ENCODE data around the gene RAD52.

Gene RAD52

GRCh38 chr12:949453-950191, at the start of gene RAD52:
Gene RAD52 (minus strand): TSS chr12:949694. CDS start chr12:933058, 16,636 bp downstream.
- DNase-seq (ENCODE audit: low read depth in 2 of 2), result peak; percentile 93 to 95

DNA sequence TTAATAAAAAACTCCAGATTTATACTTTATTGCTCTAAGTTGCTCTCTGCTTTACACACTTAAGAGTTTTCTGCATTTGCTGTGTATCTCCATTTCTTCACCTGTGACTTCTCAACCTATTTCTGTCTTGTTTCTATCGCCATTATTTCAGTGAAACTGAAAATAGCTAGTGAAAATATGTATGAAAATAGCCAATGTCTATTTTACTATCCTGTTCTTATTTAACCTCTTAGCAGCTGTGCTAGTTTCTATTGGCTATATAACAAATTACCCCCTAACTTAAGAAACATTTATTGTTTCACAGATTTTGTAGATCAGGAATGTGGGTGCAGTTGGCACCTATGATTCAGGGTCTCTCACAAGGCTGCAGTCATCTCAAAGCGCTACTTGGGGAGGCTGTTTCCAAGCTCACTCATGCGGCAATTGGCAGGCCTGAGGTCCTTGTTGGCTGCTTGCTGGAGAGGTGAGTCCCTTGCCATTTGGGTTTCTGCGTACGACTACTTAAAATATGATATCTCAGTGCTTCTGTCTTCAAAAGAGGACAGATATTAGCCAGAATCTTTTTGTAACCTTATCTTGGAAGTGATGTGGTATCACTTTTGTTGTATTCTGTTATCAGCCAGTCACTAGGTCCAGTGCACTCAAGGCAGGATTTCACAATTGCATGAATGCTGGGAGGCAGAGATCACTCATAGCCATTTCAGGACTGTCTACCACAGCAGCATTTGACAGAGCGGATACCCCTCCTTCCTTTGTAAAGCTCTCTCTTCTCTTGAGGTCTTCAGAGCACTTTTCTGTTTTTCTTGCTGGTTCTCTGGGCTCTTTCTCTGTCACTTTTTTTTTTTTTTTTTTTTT, 48.8 kb upstream of the RAD52 start:
- DNase-seq (ENCODE audit: low read depth in 2 of 2), result no peak

DNA sequence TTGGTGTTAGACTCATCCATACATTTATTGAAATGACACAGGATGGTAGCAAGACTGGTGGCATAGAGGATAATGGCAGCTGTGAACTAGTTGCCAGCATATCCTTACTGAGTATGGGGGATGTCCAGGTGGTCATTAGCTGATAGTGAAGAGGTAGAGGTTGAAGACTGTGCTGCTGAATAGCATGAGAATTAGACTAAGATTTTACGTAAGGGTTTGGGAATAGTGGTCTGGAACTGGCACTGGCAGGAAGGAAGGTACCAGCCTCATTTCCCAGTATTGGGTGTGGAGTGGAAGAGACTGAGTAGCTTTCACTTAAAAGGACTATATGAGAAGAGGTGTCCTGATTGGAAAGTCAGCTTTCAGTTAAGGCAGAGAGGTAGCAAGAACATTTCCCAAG, 48.0 kb upstream of the RAD52 start:
- no peak for DNase-seq (ENCODE audit: low read depth in 2 of 2)

DNA sequence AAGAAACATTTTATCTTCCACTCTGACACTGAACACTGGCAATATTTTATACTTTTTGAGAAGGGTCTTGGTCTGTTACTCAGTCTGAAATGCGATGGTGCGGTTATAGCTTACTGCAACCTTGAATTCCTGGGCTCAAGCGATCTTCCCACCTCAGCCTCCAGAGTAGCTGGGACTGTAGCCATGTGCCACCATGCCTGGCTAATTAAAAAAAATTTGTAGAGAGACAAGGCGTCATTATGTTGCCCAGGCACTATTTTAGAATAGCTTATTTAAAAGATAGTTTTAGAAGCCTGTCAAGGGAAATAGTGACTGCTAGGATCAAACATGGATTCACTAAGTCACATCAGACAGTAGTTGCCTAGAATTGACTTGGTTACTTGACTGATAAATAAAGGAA, 47.4 kb upstream of the RAD52 start:
- DNase-seq (ENCODE audit: low read depth in 2 of 2), result no peak

DNA sequence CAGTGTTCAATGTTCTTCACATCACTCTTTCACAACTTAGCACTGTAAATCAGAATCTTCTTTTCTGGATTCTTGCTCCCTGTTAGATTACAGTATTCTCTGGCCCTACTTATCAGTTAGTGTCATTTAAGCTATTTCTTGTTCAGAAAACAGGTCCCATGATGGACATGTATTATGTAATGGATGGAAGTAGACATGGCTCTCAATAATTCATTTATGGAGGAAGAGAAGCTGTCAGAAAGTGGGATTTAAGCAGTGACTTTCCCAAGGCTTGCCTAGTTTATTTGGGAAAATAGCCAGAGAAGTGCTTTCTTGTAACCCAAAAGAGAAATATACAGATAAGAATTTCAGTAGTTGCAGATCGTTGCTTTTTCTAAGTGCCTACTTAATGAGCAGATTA, 43.2 kb upstream of the RAD52 start:
- no peak for DNase-seq (ENCODE audit: low read depth in 2 of 2)

DNA sequence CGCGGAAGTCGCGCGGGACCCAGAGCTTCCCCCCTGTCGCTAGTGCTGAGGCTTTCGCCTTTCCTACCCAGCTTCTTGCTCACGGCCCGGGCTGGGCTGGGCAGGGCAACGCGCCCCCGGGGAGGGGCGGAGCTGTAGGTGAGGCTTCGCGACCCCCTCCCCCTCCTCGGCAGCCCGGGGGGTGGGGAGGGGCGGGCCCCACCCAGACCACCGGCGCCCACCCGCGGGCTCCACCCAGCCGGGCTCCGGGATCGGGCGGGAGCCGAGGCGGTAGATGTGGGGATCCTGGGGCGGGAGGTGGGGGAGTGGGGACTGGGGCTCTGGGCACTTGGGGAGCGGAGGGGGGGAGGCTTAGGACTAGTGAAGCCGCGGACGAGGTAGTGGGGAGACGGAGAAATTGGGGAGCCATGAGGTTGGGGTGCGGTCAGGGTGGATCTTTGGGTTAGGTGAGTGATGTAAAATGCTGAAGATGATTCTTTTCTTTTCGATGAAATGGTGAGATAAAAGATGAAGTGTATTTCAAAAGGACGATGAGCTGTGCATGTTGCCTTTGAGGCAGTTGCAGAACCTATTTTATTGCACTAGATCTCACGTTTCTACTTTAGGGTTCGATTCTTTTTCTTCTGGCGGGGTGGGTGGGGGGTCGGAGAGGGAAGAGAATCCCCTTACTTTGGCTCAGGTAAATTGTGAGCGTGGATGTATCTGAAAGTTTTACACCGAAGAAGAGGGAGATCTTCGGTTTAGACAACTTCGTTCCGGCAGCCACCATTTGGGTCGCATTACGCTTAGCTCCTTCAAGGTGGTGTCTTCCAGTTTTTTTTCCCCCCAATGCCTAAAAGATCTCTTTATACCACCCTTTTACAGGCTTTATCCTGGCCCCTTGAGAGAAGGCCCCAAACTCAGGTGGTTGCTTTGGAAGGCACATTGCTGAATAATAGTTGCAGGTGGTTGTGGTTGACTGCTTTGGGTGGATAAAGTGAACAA, 42.1 kb upstream of the RAD52 start:
- no peak for DNase-seq (ENCODE audit: low read depth in 2 of 2)

- DNase-seq (ENCODE audit: low read depth in 2 of 2), result peak; percentile 68 to 72
Measured at GRCh38 chr12:990661-991349, 41.3 kb upstream of the RAD52 start, which contains the start of gene ERC1. Gene ERC1 (plus strand): TSS chr12:991223. CDS start chr12:1027904, 36,681 bp downstream.

DNA sequence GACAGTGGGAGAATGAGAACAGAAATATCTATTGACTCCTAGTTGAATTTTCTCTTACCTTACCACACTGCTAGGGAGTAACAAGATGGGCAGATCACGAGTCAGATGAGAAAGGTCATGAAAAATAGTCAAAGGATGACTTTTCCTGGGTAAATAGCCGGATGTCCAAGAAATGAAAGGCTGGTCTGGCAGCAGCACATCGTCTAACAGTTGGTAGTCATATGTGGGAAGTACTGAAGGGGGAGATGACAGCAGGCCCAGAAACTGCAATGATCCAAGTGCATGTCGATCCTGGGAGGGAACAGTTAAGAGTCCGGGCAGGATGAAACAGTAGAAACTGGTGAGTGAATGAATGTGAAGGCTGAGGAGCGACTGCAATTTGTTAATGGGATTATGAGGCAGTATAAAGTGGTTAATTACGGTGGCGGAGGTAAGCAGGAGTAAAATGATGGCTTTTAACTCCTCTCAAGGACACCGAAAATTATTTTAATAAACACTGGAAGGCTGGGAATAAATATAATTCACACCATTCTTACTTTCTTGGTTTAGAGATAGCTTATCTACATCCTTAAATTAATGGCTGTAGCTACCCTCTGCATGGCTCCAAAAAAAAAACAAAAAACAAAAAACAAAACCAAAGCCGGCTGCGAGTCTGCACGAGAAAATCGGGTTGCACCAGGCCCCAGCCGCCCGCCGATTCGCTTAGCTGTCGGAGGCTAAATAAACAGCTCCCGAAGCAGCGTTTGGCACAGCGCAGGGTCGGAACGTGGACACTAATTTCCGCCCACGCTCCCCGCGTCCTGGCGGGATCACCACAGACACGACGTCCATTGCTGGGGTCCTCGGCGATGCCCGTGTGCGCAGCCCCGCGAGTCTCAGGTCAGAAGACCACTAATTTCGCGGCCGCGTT, 40.5 kb upstream of the RAD52 start:
- DNase-seq (ENCODE audit: low read depth in 2 of 2), result peak in 1 of 2 donors; percentile 2

DNA sequence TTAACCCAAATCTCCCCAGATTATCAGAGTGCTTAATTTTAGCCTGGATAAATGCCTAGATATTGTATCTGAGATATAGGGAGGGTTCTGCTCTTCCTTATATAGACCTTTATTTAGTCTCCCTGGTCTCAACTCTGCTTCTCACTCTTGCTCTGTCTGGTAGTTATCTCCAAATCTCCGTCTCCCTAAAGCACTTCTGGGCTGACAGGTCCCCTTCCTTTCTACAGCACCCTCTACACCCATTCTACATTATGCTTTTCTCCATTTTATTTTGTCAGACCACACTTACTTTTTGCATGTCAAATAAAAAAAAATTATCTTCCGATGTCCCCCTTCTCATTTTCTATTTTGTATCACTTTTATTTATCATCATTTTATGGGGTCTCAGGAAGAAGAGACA, 39.6 kb upstream of the RAD52 start:
- DNase-seq (ENCODE audit: low read depth in 2 of 2), result no peak

DNA sequence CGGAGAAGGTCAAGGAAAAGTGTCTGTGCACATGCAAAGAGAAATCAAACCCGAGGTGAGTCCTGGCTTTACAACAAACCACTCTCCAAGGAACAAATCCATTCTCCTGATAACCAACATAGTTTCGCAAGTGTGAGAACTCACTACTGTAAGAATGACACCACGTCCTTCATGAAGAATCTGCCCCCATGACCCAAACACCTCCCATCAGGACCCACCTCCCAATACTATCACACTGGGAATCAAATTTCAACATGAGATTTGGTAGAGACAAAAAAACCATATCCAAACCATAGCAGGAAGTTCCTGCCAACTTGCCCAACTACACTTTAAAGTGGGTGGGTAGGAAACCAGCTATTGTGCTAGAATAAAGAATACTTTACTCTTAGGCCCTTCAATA, 39.2 kb upstream of the RAD52 start:
- no peak for DNase-seq (ENCODE audit: low read depth in 2 of 2)

GRCh38 chr12:981961-982360, 32.5 kb upstream of the RAD52 start:
- DNase-seq (ENCODE audit: low read depth in 2 of 2), result no peak

DNA sequence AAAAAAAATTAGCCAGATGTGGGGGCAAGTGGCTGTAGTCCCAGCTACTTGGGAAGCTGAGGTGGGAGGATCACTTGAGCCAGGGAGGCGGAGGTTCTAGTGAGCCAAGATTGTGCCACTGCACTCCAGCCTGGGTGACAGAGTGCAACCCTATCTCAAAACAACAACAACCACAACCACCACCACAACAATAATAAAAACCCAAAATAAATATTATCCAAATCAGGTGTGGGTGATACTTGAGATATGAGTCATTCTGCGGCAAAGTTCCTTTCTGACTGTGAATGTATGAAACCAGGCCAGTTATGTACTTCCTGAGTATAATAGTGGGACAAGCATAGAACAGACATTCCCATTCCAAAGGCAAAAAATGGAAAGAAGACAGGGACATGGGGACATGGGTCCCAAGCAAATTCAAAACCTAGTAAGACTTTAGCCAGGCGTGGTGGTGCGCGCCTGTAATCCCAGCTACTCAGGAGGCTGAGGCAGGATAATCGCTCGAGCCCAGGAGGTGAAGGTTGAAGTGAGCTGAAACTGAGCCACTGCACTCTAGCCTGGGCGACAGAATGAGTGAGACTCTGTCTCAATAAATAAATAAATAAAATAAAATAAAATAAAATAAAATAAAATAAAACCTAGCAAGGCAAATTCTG, 31.8 kb upstream of the RAD52 start:
- no peak for DNase-seq (ENCODE audit: low read depth in 2 of 2)

DNA sequence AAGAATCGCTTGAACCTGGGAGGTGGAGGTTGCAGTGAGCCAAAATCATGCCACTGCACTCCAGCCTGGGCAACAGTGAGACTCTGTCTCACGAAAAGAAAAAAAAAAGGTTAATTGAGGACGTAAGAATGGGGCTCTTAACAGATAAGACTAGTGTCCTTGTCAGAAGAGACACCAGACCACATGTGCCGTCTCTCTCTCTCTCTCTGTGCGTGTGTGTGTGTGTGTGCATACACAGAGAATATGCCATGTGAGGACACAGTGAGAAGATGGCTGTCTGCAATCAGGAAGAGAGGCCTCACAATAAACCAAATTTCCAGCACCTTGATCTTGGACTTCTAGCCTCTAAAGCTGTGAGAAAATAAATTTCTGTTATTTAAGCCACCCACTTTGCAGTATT, 29.9 kb upstream of the RAD52 start:
- no peak for DNase-seq (ENCODE audit: low read depth in 2 of 2)

DNA sequence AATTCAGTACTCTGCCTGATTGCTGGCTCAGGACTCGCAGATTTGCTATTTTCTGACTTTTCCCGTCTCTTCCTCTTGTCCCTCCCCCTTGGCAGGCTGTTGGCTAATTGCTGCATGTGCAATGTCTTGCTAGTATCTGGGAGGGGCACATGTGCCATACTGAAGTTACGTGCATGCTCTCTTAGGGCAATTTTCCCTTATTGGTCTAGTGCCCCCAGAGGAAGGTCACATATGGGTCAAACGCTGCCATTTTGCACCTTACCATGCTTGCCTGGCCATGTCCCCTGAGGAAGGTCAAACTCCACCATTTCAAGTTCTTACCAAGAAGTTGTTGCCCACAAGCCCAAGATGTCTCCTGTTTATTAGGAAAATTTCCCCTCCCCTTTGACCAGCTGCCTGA, 27.7 kb upstream of the RAD52 start:
- DNase-seq (ENCODE audit: low read depth in 2 of 2), result no peak

DNA sequence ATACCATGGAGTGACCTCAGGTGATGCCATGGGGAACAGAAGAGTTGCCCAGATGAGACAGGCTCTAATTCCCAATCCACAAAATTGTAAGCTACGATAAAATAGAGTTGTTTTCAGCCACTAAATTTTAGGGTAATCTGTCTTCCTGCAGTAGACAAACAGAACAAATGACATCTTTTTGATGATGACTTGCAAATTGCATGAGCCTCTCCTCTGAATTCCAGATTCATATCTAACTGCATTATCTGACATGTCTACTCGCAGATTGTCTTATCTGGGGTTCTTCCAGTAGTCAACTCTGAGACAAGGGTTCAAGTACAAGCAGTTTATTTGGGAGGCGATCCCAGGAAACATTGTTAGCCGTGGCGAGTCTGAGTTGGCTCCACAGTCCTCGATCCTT, 27.1 kb upstream of the RAD52 start:
- no peak for DNase-seq (ENCODE audit: low read depth in 2 of 2)

- no peak for DNase-seq (ENCODE audit: low read depth in 2 of 2)
Measured at GRCh38 chr12:974271-974862, 24.9 kb upstream of the RAD52 start.

DNA sequence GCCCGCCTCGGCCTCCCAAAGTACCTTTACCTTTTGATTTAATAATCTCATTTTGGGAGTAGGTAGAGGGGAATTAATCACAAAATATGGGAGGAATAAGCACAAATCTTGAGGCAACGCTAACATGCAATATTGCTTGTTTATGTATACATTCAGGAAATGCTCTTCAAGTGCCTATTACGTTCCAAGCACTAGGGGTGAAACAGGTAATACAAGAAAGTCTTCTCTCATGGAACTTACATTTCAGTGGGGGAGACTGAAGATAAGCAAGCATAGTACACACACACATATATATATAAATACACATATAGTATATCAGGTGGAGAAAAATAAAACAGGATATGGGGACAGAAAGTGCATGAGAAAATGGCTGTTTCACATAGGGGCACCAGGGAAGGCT, 22.5 kb upstream of the RAD52 start:
- DNase-seq (ENCODE audit: low read depth in 2 of 2), result no peak

- no peak for DNase-seq (ENCODE audit: low read depth in 2 of 2)
Measured at GRCh38 chr12:969821-970220, 20.3 kb upstream of the RAD52 start.

- no peak for DNase-seq (ENCODE audit: low read depth in 2 of 2)
Measured at GRCh38 chr12:968545-968944, 19.1 kb upstream of the RAD52 start.

Data from stimulated activated CD8-positive, alpha-beta memory T cell treated with anti-CD3 and anti-CD28 coated beads, Interleukin-2, amount 100 ng/mL, for 1 hour (primary cell).